GM21515 (cell line): ENCODE results near the gene ZNRF1.

ENCODE experiments used
- ATAC-seq: cut with Tn5 transposase; IDR thresholded peaks from one replicate; pipeline ENCODE4 v1.9.1; 2021; ENCODE audit not compliant: unreplicated experiment

ZNRF1 gene

DNA sequence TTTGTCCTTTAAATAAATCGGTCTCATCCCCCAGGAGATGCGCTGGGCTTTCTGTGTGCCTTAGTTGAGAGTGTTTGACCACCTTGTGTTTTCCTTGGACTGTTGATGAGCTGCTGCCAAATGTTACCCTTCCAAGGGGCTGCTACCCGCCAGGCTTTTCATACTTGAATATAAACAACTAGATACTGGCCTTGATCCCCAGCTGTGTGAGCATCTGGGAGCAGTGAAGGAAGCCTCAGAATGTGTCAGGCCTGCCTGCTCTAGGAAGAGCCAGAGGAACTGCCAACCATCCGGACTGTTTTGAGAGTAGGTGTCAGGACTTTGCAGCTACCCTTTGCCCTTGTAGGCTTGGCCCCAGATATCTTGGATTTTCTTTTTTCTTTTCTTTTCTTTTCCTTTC, 60.0 kb downstream of the ZNRF1 start:
- no peak for ATAC-seq

DNA sequence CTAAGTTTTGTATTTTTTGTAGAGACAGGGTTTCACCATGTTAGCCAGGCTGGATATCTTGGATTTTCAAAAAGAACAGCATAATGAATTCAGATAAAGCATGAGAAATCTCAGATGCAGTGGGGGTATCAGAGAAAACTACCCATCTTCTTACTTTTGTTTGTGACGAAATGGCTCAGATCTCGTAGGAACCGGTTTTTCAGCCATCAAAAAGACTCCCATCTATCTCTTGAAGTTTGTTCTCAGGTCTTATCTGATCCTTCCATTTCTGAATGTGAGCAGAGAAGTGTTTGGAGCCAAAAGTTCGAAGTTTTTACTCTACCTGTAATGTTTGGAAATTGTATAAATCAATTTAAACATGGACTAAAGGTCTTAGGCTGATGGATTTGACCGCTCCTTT, 60.6 kb downstream of the ZNRF1 start:
- no peak for ATAC-seq

GRCh38 chr16:75060723-75061122, 61.9 kb downstream of the ZNRF1 start:
- no peak for ATAC-seq

DNA sequence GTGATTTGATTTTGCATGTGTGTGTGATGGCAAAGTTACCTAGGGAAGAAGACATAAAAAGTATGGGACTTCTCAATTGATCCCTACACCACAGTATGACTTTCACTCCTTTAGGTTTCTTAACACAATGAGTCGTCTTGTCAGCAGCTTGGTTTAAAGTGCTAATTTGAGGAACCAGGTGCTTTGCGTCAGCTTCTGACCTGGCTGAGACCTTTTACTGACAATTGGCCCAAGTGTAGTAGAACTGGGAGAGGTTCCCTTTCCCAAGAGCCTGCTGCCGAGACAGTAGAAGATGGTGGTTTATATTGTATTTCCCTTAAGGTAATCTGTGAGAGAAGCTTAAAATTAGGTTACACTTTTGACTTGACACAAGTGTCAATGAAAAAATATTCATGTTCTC, 62.8 kb downstream of the ZNRF1 start:
- no peak for ATAC-seq

DNA sequence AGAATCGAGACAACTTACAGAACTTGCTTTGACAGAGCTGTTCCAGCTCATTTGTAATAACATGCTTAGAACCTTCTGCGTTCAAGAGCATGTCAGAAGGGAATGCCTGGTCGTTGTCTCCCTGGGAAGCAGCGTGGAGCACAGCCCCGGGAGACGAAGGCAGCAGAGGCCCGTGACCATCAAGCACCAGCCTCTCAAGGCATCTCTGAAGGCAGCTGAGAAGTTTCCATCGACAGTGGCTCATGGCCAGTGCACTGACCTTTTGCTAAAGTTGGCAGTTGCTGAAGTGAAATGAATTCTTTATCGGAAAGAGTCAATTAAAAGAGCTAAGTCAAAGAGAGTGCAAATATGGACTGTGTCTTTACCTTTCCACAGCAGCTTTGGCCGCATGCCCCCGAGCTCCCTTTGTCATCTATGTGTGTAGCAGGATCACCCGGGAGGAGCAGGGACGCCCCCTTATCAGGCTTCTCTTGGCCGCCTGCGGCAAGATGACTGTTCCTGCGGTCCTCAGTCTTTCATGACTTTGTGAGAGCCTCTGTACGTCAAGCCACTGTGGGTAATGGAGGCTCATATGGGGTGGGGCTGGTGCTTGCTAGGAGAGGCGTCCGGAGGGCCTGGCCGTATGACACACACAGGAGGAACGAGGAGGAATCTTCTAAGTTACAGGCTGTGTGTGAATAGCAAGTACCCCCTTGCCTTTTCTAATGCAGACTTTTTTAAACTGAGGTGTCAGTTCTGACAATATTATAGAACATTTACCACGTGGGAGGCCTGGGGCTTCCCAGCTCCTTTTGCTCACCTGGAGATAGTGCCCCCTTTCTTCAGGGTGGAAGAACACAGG, 63.5 kb downstream of the ZNRF1 start:
- ATAC-seq, result no peak

GRCh38 chr16:75062976-75063346, 64.1 kb downstream of the ZNRF1 start:
- no peak for ATAC-seq

DNA sequence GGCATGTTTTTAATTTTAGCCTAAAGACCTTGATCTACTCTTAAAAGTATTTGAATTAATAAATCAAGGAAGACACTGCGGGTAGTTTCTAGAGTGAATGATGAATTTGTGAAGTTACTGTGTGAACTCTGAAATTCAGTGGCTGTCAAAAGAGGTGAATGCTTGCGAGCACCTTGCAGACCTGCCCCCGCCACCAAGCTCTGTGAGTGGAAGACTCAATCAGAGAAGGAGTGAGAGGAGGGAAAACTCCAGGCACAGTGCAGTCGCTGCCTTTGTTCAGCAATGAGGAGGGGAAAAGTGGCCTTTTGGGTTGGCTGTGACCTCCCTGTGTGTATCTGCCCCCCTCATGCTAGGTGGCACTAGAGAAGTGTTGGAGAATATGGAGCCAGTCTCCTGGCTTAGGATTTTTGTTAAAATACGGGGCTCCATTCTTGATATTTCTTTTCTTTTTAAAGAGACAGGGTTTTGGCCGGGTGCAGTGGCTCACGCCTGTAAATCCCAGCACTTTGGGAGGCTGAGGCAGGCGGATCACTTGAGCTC, 64.8 kb downstream of the ZNRF1 start:
- ATAC-seq, result no peak

DNA sequence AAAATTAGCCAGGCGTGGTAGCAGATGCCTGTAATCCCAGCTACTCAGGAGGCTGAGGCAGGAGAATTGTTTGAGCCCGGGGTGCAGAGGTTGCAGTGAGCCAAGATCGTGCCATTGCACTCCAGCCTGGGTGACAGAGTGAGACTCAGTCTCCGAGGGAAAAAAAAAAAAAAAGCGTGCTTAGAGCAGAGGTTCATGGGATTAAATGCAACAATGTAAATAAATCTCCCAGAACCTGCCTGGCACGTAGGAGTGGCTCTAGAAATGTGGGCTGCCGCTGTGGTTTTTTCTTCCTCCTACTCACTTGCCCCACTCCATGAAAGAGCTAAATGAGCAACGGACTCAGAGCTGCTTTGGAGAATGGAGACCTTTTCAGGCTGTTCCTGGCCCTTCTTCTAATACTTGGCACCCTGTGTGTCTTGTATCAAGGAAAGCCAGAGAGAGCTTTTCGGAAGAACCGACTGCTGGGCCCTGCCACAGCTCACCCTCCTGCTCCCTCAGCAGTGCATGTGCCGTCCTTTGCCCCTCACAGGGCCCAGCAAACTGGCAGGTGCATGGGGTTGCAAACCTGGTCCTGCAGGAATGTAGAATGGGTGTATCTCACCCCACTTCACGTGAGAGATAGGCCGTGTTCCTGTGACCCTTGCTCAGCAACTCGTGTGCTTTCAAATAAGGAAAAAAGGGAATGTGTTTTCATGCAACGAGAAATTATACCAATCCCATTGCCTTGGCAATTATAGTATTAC, 65.8 kb downstream of the ZNRF1 start:
- no peak for ATAC-seq

- no peak for ATAC-seq
Observed at GRCh38 chr16:75065149-75065505, 66.3 kb downstream of the ZNRF1 start.

DNA sequence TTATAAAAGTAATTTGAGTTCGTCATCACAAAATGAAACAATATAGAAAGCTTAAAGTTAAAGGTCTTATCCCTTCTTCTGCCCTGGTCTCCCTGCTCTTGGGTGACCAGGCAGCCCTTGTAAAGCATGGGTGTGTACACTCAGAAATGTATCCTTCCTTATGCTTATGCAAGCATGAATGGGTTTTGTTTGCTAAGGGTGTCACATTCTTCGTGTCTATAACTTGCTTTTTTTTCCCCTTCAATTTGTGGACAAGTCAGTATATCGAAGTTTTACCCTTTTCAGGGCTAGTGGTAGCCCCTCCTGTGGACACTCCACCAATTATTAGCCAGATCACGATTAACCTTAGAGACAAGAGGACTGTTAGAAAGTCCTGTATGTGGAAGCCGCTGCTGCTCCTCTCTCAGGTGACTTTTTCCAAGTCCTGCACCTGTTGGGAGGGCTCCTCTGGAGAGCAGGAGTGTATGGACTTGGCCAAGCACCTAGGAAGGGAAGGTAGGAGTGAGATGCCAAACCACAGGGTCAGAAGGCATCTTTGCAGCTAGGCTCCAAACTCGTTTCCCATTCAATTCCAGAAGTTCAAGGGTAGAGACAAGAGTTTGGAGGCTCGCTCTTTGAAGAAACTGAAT, 66.8 kb downstream of the ZNRF1 start:
- no peak for ATAC-seq

GRCh38 chr16:75066861-75067447, 68.1 kb downstream of the ZNRF1 start:
- no peak for ATAC-seq

DNA sequence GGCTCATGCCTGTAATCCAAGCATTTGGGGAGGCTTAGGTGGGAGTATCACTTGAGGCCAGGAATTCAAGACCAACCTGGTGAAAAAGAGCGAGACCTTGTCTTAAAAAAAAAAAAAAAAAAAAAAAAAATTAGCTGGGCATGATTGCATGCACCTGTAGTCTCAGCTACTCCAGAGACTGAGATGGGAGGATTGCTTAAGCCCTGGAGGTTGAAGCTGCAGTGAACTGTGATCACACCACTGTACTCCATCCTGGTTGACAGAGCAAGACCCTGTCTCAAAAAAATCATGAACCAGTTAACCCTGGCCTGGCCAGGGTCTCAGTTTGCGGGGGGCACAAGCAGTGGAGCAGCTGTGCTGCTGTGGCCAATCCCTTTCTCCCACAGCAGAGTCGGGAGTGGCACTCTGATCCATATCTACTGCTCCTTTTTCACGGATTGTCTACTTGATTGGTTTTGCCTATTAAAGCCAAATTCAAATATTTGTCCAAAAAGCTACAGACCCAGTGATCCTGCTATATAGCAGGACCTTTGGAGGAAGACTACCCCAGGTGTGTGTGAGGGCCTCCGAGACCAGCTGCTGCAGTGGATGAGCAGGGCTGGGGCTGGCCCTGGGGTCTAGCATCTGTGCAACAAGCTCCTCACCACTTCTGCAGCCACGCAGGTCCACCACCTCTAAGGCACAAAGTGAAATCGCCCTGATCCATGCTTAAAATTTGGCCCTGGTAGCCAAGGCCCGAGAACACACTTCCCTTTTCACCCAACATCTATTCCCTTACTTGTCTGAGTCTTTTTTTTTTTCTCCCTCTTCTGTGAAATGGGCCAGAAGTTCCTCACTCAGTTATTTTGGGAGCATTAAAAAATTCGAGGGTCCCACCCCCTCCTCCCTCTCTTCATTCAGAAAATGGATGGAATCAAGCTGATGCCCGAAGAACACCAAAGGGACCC, 69.5 kb downstream of the ZNRF1 start:
- no peak for ATAC-seq

DNA sequence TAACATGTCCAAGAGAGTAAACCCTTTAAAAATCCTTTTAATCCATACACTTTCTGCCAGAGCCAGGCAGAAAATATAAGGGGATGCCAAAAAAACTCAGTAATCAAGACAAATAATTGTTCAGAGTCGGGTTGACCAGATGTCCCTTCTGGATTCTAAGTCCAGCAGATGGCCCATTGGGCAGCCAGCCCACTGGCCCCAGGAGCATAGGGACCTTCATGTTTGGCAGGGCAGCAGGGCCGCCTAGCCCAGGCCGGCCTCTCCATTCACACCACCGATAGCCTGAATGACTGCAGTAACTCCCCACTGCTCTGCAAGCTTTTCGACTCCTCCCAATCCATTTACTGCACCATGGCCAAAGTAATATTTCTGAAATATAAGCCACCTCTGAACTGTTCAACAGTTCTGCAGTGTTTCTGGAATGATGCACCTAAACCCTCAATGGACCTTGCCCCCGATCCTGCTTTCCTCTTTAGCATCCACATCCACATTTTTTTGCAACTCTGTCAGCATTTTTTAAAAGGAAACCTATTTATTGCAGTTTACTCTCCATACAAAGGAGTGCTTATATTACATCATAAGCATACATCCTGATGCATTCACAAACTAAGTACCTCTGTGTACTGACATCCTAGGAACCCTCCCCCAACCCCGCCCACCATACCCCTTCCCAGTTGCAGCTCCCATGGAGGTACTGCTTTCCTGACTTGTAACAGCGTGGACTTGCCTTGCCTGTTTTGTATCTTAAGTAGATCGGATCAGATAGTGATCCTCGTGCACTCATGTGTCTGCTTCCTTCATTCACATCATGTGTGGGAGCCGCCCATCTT, 71.4 kb downstream of the ZNRF1 start:
- ATAC-seq, result no peak

- ATAC-seq, result no peak
Observed at GRCh38 chr16:75071621-75072020, 72.8 kb downstream of the ZNRF1 start.

GRCh38 chr16:75072239-75072947, 73.6 kb downstream of the ZNRF1 start:
- ATAC-seq, result no peak

GRCh38 chr16:75073545-75074303, 74.9 kb downstream of the ZNRF1 start:
- no peak for ATAC-seq

- ATAC-seq, result no peak
Observed at GRCh38 chr16:75074304-75074793, 75.5 kb downstream of the ZNRF1 start.
